Umbilical cord (tissue), 2 donors: ENCODE data around the gene HOXC10. TPM values are rescaled to one million over a fixed set of nuclear protein-coding genes. Genes with fewer than 3 reads are reported as not detected.
A peak's percentile ranks its signal among the peaks of the same experiment; 100 is the strongest.

ENCODE experiments used
- DNase-seq: peaks from one replicate; pipeline ENCODE4 v3.0.0-alpha.2; 2015; ENCODE audit warnings: low spot score
- total RNA-seq: library from RNA; depleted of rRNA; stranded (reverse); fragments of >200 nt; gene quantifications from one replicate; pipeline ENCODE4 v1.2.3, GENCODE V29; 2014; ENCODE audit warnings: low replicate concordance; ENCODE audit not compliant: insufficient read depth

Gene HOXC10
- total RNA-seq, 1 donor from 2014 or later, result 3.4 TPM

- no peak for DNase-seq
Measured at GRCh38 chr12:53976823-53977595, 7.9 kb upstream of the HOXC10 start.

GRCh38 chr12:53977596-53978445 lies 7.1 kb upstream of the HOXC10 start:
- DNase-seq, result no peak

- peak; percentile 69 for DNase-seq
Measured at GRCh38 chr12:53978477-53979356, 6.2 kb upstream of the HOXC10 start.

- DNase-seq, result peak; percentile 69
Measured at GRCh38 chr12:53980104-53980801, 4.7 kb upstream of the HOXC10 start.

GRCh38 chr12:53980802-53981496 lies 4.0 kb upstream of the HOXC10 start:
- peak; percentile 44 for DNase-seq

- DNase-seq, result peak; percentile 78
Measured at GRCh38 chr12:53981634-53982565, 3.0 kb upstream of the HOXC10 start.

- DNase-seq, result no peak
Measured at GRCh38 chr12:53982648-53983567, 2.0 kb upstream of the HOXC10 start.

- peak; percentile 47 for DNase-seq
Measured at GRCh38 chr12:53983568-53983949, 1.4 kb upstream of the HOXC10 start.

GRCh38 chr12:53983950-53984572 lies 885 bp upstream of the HOXC10 start:
- peak; percentile 42 for DNase-seq

GRCh38 chr12:53985692-53985993 lies 697 bp downstream of the HOXC10 start:
- peak; percentile 32 for DNase-seq

GRCh38 chr12:53985994-53986685 lies 1.2 kb downstream of the HOXC10 start:
- DNase-seq, result peak; percentile 55

- no peak for DNase-seq
Measured at GRCh38 chr12:53986686-53987483, 1.9 kb downstream of the HOXC10 start.

GRCh38 chr12:53987787-53988230 lies 2.9 kb downstream of the HOXC10 start:
- peak; percentile 77 for DNase-seq

GRCh38 chr12:53988541-53989226 lies 3.7 kb downstream of the HOXC10 start:
- DNase-seq, result no peak

GRCh38 chr12:53989227-53990113 lies 4.5 kb downstream of the HOXC10 start:
- peak; percentile 77 for DNase-seq
